HG02981 (cell line): ENCODE measurements around the gene GSX1.

Source experiments
- ATAC-seq: cut with Tn5 transposase; IDR thresholded peaks from one replicate; pipeline ENCODE4 v1.9.1; 2021; ENCODE audit warnings: mild to moderate bottlenecking, moderate library complexity; ENCODE audit not compliant: unreplicated experiment

The GSX1 gene

GRCh38 chr13:27826379-27827353 lies 34.4 kb downstream of the GSX1 start:
- ATAC-seq = no peak

GRCh38 chr13:27827646-27828045 lies 35.4 kb downstream of the GSX1 start:
- ATAC-seq = no peak

- no peak for ATAC-seq
These were observed 37.7 kb downstream of the GSX1 start for GRCh38 chr13:27830010-27830409.

GRCh38 chr13:27833206-27833605 lies 40.9 kb downstream of the GSX1 start:
- ATAC-seq = no peak

GRCh38 chr13:27834095-27834494 lies 41.8 kb downstream of the GSX1 start:
- no peak for ATAC-seq

- ATAC-seq = no peak
These were observed 43.5 kb downstream of the GSX1 start for GRCh38 chr13:27835799-27836198.

- ATAC-seq = no peak
These were observed 47.7 kb downstream of the GSX1 start for GRCh38 chr13:27839809-27840467.

GRCh38 chr13:27842571-27842970 lies 50.3 kb downstream of the GSX1 start:
- no peak for ATAC-seq
